Neuronal stem cell (in vitro differentiated cells): Measurements from ENCODE around the gene MAGIX.

Experiments
- DNase-seq: peaks from one replicate; pipeline ENCODE4 v3.0.0-alpha.2; 2013; ENCODE audit warnings: low spot score
- H2AFZ ChIP-seq: one replicate; pipeline ENCODE4 v1.6.1; 2013; ENCODE audit warnings: mild to moderate bottlenecking, low read length, inconsistent platforms
- H2AK5ac ChIP-seq: 2 replicates; pipeline ENCODE4 v1.6.1; 2013; ENCODE audit warnings: low read depth, mild to moderate bottlenecking, inconsistent platforms, low read length, moderate library complexity, mixed read lengths
- H2BK120ac ChIP-seq: 2 replicates; pipeline ENCODE4 v1.6.1; 2013; ENCODE audit warnings: low read depth, mild to moderate bottlenecking, inconsistent platforms, low read length, moderate library complexity, mixed read lengths
- H2BK12ac ChIP-seq: one replicate; pipeline ENCODE4 v1.6.1; 2013; ENCODE audit warnings: low read length, inconsistent platforms
- H2BK15ac ChIP-seq: 2 replicates; pipeline ENCODE4 v1.6.1; 2013; ENCODE audit warnings: mild to moderate bottlenecking, low read length, inconsistent platforms, mixed read lengths
- H2BK5ac ChIP-seq: one replicate; pipeline ENCODE4 v1.6.1; 2013; ENCODE audit warnings: inconsistent platforms, mild to moderate bottlenecking, low read length, moderate library complexity
- H3K14ac ChIP-seq: one replicate; pipeline ENCODE4 v1.6.1; 2013; ENCODE audit warnings: low read length, inconsistent platforms
- H3K18ac ChIP-seq: 2 replicates; pipeline ENCODE4 v1.6.1; 2013; ENCODE audit warnings: low read length, inconsistent platforms
- H3K23ac ChIP-seq: 2 replicates; pipeline ENCODE4 v1.6.1; 2013; ENCODE audit warnings: low read depth, mild to moderate bottlenecking, mixed read lengths, low read length, inconsistent platforms; ENCODE audit not compliant: poor library complexity
- H3K27ac ChIP-seq: replicated peaks from 3 replicates; pipeline ENCODE4 v1.5.1; 2013; ENCODE audit warnings: low read length, inconsistent platforms
- H3K27me3 ChIP-seq, 3 experiments: 2 replicates each; pipeline ENCODE4 v1.6.1; 2013; ENCODE audit warnings: low read length in 3 of 3, mild to moderate bottlenecking in 2 of 3, inconsistent platforms in 1 of 3, low read depth in 1 of 3, mixed read lengths in 1 of 3, moderate library complexity in 1 of 3; ENCODE audit not compliant: control insufficient read depth in 3 of 3, insufficient read depth in 3 of 3
- H3K36me3 ChIP-seq, 2 donors: replicated peaks in 1 of 2; 2 replicates each; pipeline ENCODE4 v1.6.1; 2013; ENCODE audit warnings: low read length in 2 of 2; ENCODE audit not compliant: control insufficient read depth in 2 of 2, insufficient read depth in 2 of 2
- H3K4ac ChIP-seq: 2 replicates; pipeline ENCODE4 v1.6.1; 2013; ENCODE audit warnings: inconsistent platforms, mild to moderate bottlenecking, low read length, moderate library complexity
- H3K4me1 ChIP-seq, 2 donors: 1 replicate in 1 of 2; 2 replicates in 1 of 2; pipeline ENCODE4 v1.6.1; 2013; ENCODE audit warnings: low read length in 2 of 2, low read depth in 1 of 2; ENCODE audit not compliant: control insufficient read depth in 2 of 2, insufficient read depth in 1 of 2
- H3K4me2 ChIP-seq: one replicate; pipeline ENCODE4 v1.6.1; 2013; ENCODE audit warnings: mild to moderate bottlenecking, low read length, inconsistent platforms; ENCODE audit not compliant: insufficient read depth, poor library complexity, severe bottlenecking
- H3K4me3 ChIP-seq, 2 donors: 2 replicates each; pipeline ENCODE4 v1.5.1; 2013; ENCODE audit warnings: low read length in 2 of 2, mild to moderate bottlenecking in 2 of 2, inconsistent platforms in 1 of 2, moderate library complexity in 1 of 2
- H3K79me1 ChIP-seq: one replicate; pipeline ENCODE4 v1.6.1; 2013; ENCODE audit warnings: low read depth, mild to moderate bottlenecking, inconsistent platforms, low read length, moderate library complexity
- H3K9ac ChIP-seq: one replicate; pipeline ENCODE4 v1.6.1; 2013; ENCODE audit warnings: mild to moderate bottlenecking, low read depth, low read length, inconsistent platforms; ENCODE audit not compliant: poor library complexity
- H3K9me3 ChIP-seq, 2 donors: replicated peaks in 1 of 2; 2 replicates each; pipeline versions ENCODE3 to v1.6.1; 2013; ENCODE audit warnings: low read length in 2 of 2, mild to moderate bottlenecking in 2 of 2, inconsistent platforms in 1 of 2, low read depth in 1 of 2, mixed read lengths in 1 of 2, moderate library complexity in 1 of 2; ENCODE audit not compliant: control insufficient read depth in 2 of 2, insufficient read depth in 1 of 2
- H4K8ac ChIP-seq: one replicate; pipeline ENCODE4 v1.6.1; 2013; ENCODE audit warnings: low read depth, mild to moderate bottlenecking, inconsistent platforms, low read length, moderate library complexity
- H4K91ac ChIP-seq: one replicate; pipeline ENCODE4 v1.6.1; 2013; ENCODE audit warnings: low read length, low read depth, mild to moderate bottlenecking, inconsistent platforms; ENCODE audit not compliant: poor library complexity
- WGBS, 2 donors: extraction: QIAGEN DNeasy Blood & Tissue Kit; methylation state at CpG; one replicate each; pipeline ENCODE4 v1.1.7; 2013; ENCODE audit warnings: missing lambda C conversion rate in 2 of 2, mixed read lengths in 1 of 2; ENCODE audit not compliant: insufficient read length in 2 of 2, insufficient replicate concordance in 1 of 2; ENCODE audit errors: extremely low coverage in 2 of 2; 5-methylcytosine and 5-hydroxymethylcytosine counted together

The MAGIX gene

DNA sequence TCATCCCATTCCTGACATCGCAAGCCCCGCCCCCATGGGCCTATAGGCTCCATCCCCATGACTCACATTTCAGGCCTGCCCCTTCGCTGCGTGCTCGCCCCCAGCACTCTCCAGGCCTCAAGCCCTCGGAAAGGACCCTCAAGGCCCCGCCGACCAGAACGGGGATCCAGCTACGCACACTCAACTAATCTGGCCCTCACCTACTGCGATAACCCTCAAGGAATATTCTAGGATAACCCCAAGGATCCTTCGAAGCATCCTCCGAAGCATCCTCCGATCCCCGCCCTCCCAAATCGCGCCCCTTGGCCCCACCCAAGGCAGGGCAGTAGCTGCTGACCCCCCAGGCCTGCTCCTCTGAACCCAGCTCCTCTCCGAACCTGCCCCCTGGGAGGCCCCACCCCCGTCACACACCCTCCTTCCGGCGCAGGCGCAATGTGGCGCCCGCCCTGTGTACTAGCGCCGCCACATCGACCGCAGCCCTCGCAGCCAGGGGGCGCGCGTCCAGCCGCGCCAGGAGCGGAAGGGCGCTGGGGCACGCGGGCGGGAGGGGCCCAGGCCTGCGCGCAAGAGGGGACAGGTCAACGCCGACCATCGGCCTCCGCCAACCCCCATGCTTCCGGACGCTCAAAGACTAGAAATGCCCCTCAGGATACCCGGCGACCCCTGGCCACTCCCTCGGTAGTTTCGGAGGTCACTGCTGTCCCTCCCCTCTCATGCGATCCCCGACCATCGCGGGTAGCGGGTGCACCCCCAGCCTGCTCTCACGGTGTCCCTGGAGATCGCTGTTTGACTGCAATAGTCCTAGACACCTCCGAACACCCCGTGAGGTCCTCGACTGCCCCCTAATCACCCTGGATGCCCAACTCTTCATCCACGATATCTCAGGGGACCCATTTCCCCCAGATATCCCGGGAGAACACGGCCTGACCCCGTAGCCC, 6.4 kb upstream of the MAGIX start:
- Histone ChIP-seq H2AFZ (peak overlapping the region; percentile 73), H3K9ac (peak overlapping the region; percentile 70), H3K14ac (no peak overlapping the region), H2BK5ac (peak overlapping the region; percentile 24), H4K91ac (no peak overlapping the region), H3K18ac (peak overlapping the region; percentile 64), H3K27ac (peak overlapping the region; percentile 95), H2BK12ac (no peak overlapping the region), H4K8ac (no peak overlapping the region), H3K36me3 (no peaks in the 10 kb centered on the region), H3K23ac (no peak overlapping the region), H3K4me3 (peak overlapping the region; percentile 49 to 71), H3K4me1 (peaks cover 0 to 4% of the 10 kb centered on the region in 2 donors), H2BK120ac (no peak overlapping the region), H2BK15ac (no peak overlapping the region), H3K9me3 (no peaks in the 10 kb centered on the region), H2AK5ac (no peak overlapping the region), H3K4ac (no peak overlapping the region), H3K4me2 (peak overlapping the region; percentile 54), H3K79me1 (no peaks in the 10 kb centered on the region), H3K27me3 (peaks cover 0 to 7% (median 3%) of the 10 kb centered on the region in 3 experiments)
- no CpG with 5 or more reads among the region's 65 CpGs for WGBS, 2 donors
- DNase-seq: peak; percentile 69

DNA sequence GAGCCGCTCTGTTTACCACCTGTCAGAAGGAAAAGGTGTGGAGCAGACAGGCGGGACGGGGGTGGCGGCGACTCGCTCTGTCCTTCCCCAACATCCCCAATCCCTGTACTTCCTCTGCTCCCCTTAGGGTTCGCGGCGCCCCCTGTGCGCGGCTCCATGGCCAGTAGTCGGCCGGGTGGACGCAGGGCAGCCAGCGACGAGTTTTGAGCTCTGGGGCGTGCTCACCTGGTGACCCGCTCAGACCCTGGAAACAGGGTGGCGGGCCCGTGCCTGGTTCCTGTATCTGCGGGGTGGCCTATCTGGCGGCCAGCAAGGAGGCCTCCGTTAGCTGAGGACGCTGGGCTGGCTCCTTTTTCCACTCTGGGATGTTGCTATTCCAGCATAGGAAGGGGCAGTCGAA, 5.4 kb upstream of the MAGIX start:
- H3K79me1 ChIP-seq: no peaks in the 10 kb centered on the region
- no peak overlapping the region for H3K4me3 ChIP-seq
- no peak overlapping the region for H4K91ac ChIP-seq
- H2BK5ac ChIP-seq: no peak overlapping the region
- DNase-seq: no peak
- no peak overlapping the region for H3K27ac ChIP-seq
- H2AFZ ChIP-seq: no peak overlapping the region
- H3K27me3 ChIP-seq: peaks cover 0 to 7% (median 6%) of the 10 kb centered on the region in 3 experiments
- H2BK120ac ChIP-seq: no peak overlapping the region
- no peak overlapping the region for H2BK15ac ChIP-seq
- H3K14ac ChIP-seq: no peak overlapping the region
- no peaks in the 10 kb centered on the region for H3K36me3 ChIP-seq
- H4K8ac ChIP-seq: peak overlapping the region; percentile 43
- H3K23ac ChIP-seq: no peak overlapping the region
- no peak overlapping the region for H3K18ac ChIP-seq
- WGBS, 2 donors: no CpG with 5 or more reads among the region's 25 CpGs
- no peak overlapping the region for H3K4ac ChIP-seq
- H3K9ac ChIP-seq: no peak overlapping the region
- no peak overlapping the region for H3K4me2 ChIP-seq
- peaks cover 0 to 4% of the 10 kb centered on the region in 2 donors for H3K4me1 ChIP-seq
- no peak overlapping the region for H2AK5ac ChIP-seq
- H3K9me3 ChIP-seq: no peaks in the 10 kb centered on the region
- no peak overlapping the region for H2BK12ac ChIP-seq

DNA sequence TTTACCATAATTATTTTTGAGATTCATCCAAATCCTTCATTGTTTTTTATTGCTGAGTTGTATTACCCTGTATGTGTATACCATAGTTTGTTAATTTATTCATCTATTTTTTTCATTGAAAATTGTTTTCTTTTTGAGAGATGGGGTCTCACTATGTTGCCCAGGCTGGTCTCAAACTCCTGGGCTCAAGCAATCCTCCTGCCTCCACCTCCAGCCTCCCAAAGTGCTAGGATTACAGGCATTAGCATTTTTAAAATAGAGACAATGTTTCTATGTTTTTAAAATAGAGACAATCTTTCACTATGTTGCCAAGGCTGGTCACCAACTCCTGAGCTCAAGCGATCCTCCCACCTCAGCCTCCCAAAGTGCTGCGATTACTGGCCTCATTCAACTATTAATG, 1.6 kb upstream of the MAGIX start:
- no peaks in the 10 kb centered on the region for H3K9me3 ChIP-seq
- no peak overlapping the region for H2BK120ac ChIP-seq
- no peaks in the 10 kb centered on the region for H3K36me3 ChIP-seq
- no peak overlapping the region for H2BK15ac ChIP-seq
- H2AK5ac ChIP-seq: no peak overlapping the region
- no peak overlapping the region for H2AFZ ChIP-seq
- no peak overlapping the region for H4K8ac ChIP-seq
- H3K4me1 ChIP-seq: peaks cover 0 to 5% of the 10 kb centered on the region in 2 donors
- no peak overlapping the region for H3K18ac ChIP-seq
- no peak overlapping the region for H2BK5ac ChIP-seq
- WGBS, 2 donors: no CpG with 5 or more reads among the region's 2 CpGs
- H4K91ac ChIP-seq: no peak overlapping the region
- no peak overlapping the region for H3K14ac ChIP-seq
- no peak overlapping the region for H3K27ac ChIP-seq
- H3K9ac ChIP-seq: no peak overlapping the region
- H3K23ac ChIP-seq: no peak overlapping the region
- no peak overlapping the region for H3K4me2 ChIP-seq
- H3K4ac ChIP-seq: no peak overlapping the region
- DNase-seq: no peak
- no peak overlapping the region for H2BK12ac ChIP-seq
- no peak overlapping the region for H3K4me3 ChIP-seq
- peaks cover 0 to 12% (median 7%) of the 10 kb centered on the region in 3 experiments for H3K27me3 ChIP-seq
- H3K79me1 ChIP-seq: peaks cover 2% of the 10 kb centered on the region

DNA sequence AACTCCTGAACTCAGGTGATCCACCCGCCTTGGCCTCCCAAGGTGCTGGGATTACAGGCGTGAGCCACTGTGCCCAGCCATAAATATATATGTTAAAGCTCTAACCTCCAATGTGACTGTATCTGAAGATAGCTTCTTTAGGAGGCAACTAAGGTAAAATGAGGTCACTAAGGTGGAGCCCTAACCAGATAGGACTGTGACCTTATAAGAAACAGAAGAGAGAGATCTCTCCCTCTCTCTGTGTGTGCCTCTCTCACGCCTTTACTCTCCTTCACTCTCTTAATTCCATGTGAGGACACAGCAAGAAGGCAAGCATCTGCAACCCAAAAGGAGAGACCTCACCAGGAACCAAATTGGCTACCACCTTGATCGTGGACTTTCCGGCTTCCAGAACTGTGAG, 926 bp upstream of the MAGIX start:
- H3K23ac ChIP-seq: no peak overlapping the region
- H2AFZ ChIP-seq: no peak overlapping the region

More for the DNA sequence above, 926 bp upstream of the MAGIX start:
- H3K4ac ChIP-seq: no peak overlapping the region
- H2BK120ac ChIP-seq: no peak overlapping the region
- H3K18ac ChIP-seq: no peak overlapping the region
- peaks cover 0 to 12% (median 7%) of the 10 kb centered on the region in 3 experiments for H3K27me3 ChIP-seq
- H4K8ac ChIP-seq: no peak overlapping the region
- no peaks in the 10 kb centered on the region for H3K9me3 ChIP-seq
- H2BK5ac ChIP-seq: no peak overlapping the region
- peaks cover 0 to 5% of the 10 kb centered on the region in 2 donors for H3K4me1 ChIP-seq
- H2AK5ac ChIP-seq: no peak overlapping the region
- H3K79me1 ChIP-seq: peaks cover 2% of the 10 kb centered on the region
- H3K27ac ChIP-seq: no peak overlapping the region
- no peak overlapping the region for H3K4me2 ChIP-seq
- H2BK12ac ChIP-seq: no peak overlapping the region
- DNase-seq: no peak
- no peaks in the 10 kb centered on the region for H3K36me3 ChIP-seq
- H3K9ac ChIP-seq: no peak overlapping the region
- H3K4me3 ChIP-seq: no peak overlapping the region
- no CpG with 5 or more reads among the region's 5 CpGs for WGBS, 2 donors
- H2BK15ac ChIP-seq: no peak overlapping the region
- H3K14ac ChIP-seq: no peak overlapping the region
- no peak overlapping the region for H4K91ac ChIP-seq
